Neural cell (in vitro differentiated cells): ENCODE measurements around the gene GPR85. TPM values are rescaled to one million over a fixed set of nuclear protein-coding genes. Genes with fewer than 3 reads are reported as not detected.

ENCODE experiments used
- H2AFZ ChIP-seq: fragments of 200-600, 300-800 bp; sonication (generic), shearing (Covaris generic); 2 replicates; pipeline ENCODE4 v1.6.0; 2014; ENCODE audit warnings: low read depth, mild to moderate bottlenecking, antibody characterized with exemption, low read length, moderate library complexity
- H3F3A ChIP-seq: fragments of 200-600 bp; shearing (Covaris generic); 2 replicates; pipeline ENCODE4 v1.6.1; 2016; ENCODE audit warnings: mild to moderate bottlenecking, moderate library complexity, mixed read lengths, antibody characterized with exemption, low read length; ENCODE audit not compliant: insufficient read depth, poor library complexity, severe bottlenecking
- H3K27ac ChIP-seq: fragments of 200-600, 300-800 bp; sonication (generic), shearing (Covaris generic); 2 replicates; pipeline ENCODE4 v1.5.1; 2014; ENCODE audit warnings: mild to moderate bottlenecking, low read length, moderate library complexity
- H3K27me3 ChIP-seq: fragments of 300-800, 200-600 bp; sonication (generic), shearing (Covaris generic); 2 replicates; pipeline ENCODE4 v1.6.0; 2014; ENCODE audit warnings: mild to moderate bottlenecking, low read depth, low read length, moderate library complexity; ENCODE audit not compliant: insufficient read depth
- H3K36me3 ChIP-seq: fragments of 300-800, 200-600 bp; sonication (generic), shearing (Covaris generic); 2 replicates; pipeline ENCODE4 v1.5.1; 2014; ENCODE audit warnings: mild to moderate bottlenecking, antibody characterized with exemption, low read length, moderate library complexity; ENCODE audit not compliant: insufficient read depth
- H3K4me2 ChIP-seq: fragments of 300-800, 200-600 bp; sonication (generic), shearing (Covaris generic); 2 replicates; pipeline ENCODE4 v1.6.0; 2014; ENCODE audit warnings: mild to moderate bottlenecking, low read length
- H3K4me3 ChIP-seq: fragments of 300-800, 200-600 bp; sonication (generic), shearing (Covaris generic); 2 replicates; pipeline ENCODE4 v1.5.1; 2014; ENCODE audit warnings: mild to moderate bottlenecking, low read length, moderate library complexity
- H3K79me2 ChIP-seq: fragments of 200-600 bp; shearing (Covaris generic); replicated peaks from 2 replicates; pipeline ENCODE4 v1.6.0; 2014; ENCODE audit warnings: mild to moderate bottlenecking, low read length, moderate library complexity; ENCODE audit not compliant: insufficient read depth
- H3K9ac ChIP-seq: fragments of 300-800, 200-600 bp; sonication (generic), shearing (Covaris generic); 2 replicates; pipeline ENCODE4 v1.6.1; 2016; ENCODE audit warnings: mild to moderate bottlenecking, low read length, mixed read lengths
- H3K9me2 ChIP-seq: fragments of 200-600 bp; shearing (Covaris generic); 2 replicates; pipeline ENCODE4 v1.6.1; 2016; ENCODE audit warnings: mild to moderate bottlenecking, low read length, mixed read lengths; ENCODE audit not compliant: insufficient read depth
- H3K9me3 ChIP-seq: fragments of 200-600, 300-800 bp; sonication (generic), shearing (Covaris generic); 2 replicates; pipeline ENCODE4 v1.6.1; 2016; ENCODE audit warnings: mild to moderate bottlenecking, mixed run types, low read length, moderate library complexity, mixed read lengths
- H4K20me1 ChIP-seq: fragments of 200-600 bp; shearing (Covaris generic); 2 replicates; pipeline ENCODE4 v1.6.1; 2016; ENCODE audit warnings: mild to moderate bottlenecking, mixed run types; ENCODE audit not compliant: insufficient read depth
- EP300 ChIP-seq: fragments of 450-650 bp; conservative IDR thresholded peaks from 2 replicates; pipeline ENCODE4 v1.6.1; 2014; ENCODE audit warnings: antibody characterized with exemption, mild to moderate bottlenecking, moderate library complexity; ENCODE audit not compliant: poor library complexity, severe bottlenecking
- EZH2 ChIP-seq: fragments of 200-600, 300-800 bp; shearing (Covaris generic), sonication (generic); IDR thresholded peaks from 2 replicates; pipeline ENCODE4 v1.6.1; 2014; ENCODE audit warnings: antibody characterized with exemption, low read length, borderline replicate concordance, mild to moderate bottlenecking; ENCODE audit not compliant: insufficient read depth, poor library complexity, severe bottlenecking
- MXI1 ChIP-seq: fragments of 450-650 bp; conservative IDR thresholded peaks from 2 replicates; pipeline ENCODE4 v1.6.1; 2014; ENCODE audit warnings: antibody characterized with exemption, mild to moderate bottlenecking; ENCODE audit not compliant: poor library complexity, severe bottlenecking
- POLR2AphosphoS5 ChIP-seq: IDR thresholded peaks from 2 replicates; pipeline ENCODE4 v1.6.1; 2012
- RAD21 ChIP-seq: fragments of 450-650 bp; conservative IDR thresholded peaks from 2 replicates; pipeline ENCODE4 v1.6.1; 2014; ENCODE audit warnings: antibody characterized with exemption, mild to moderate bottlenecking, moderate library complexity
- SMC3 ChIP-seq: fragments of 450-650 bp; conservative IDR thresholded peaks from 2 replicates; pipeline ENCODE4 v1.6.1; 2014; ENCODE audit warnings: antibody characterized with exemption, mild to moderate bottlenecking, moderate library complexity; ENCODE audit not compliant: poor library complexity
- TAF1 ChIP-seq: IDR thresholded peaks from 2 replicates; pipeline ENCODE4 v1.6.1; 2012; ENCODE audit warnings: low read depth
- polyA plus RNA-seq: library from polyadenylated mRNA; depleted of rRNA; stranded (reverse); fragments of >200 nt; gene quantifications from 2 replicates; pipeline ENCODE4 v1.2.3, GENCODE V29; 2014
- TF ChIP-seq, protein P1 (sequence below): IDR thresholded peaks from 2 replicates; pipeline ENCODE4 v1.6.1; 2012; ENCODE audit warnings: borderline replicate concordance
- TF ChIP-seq, protein P2 (sequence below): fragments of 450-650 bp; IDR thresholded peaks from 2 replicates; pipeline ENCODE4 v1.5.1; 2014; ENCODE audit warnings: antibody characterized with exemption, mild to moderate bottlenecking, moderate library complexity; ENCODE audit not compliant: poor library complexity, severe bottlenecking

GPR85 gene
- polyA plus RNA-seq, 1 donor from 2014 or later: 85.5 TPM

DNA sequence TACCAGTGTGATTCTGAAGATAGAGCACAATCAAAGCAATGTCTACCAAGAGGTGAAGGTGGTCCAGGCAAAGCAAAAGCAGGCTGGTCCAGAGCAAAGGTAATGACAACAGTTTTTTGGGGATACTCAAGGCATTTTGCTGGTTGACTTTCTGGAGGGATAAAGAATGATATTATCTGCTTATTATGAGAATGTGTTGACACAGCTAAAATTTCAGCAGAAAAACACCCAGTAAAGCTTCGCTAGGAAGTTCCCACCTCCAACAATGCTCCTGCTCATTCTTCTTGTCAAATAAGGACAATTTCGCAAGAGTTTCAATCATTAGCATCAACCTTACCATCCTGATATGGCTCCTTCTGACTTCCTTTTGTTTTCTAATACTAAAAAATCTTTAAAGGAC is 24.1 kb downstream of the GPR85 start:
- Histone ChIP-seq H3K27ac (no peak overlapping the region), H3K9me3 (no peaks in the 10 kb centered on the region), H3F3A (no peaks in the 10 kb centered on the region), H3K79me2 (no peaks in the 10 kb centered on the region), H3K9me2 (no peaks in the 10 kb centered on the region), H3K4me3 (no peak overlapping the region), H3K4me2 (no peak overlapping the region), H2AFZ (no peak overlapping the region), H4K20me1 (no peaks in the 10 kb centered on the region), H3K36me3 (no peaks in the 10 kb centered on the region), H3K9ac (no peak overlapping the region), H3K27me3 (no peaks in the 10 kb centered on the region)
- TF ChIP-seq TAF1: no peak
- TF ChIP-seq SMC3: no peak
- TF ChIP-seq RAD21: no peak
- TF ChIP-seq EZH2: no peak
- TF ChIP-seq, protein P1, sequence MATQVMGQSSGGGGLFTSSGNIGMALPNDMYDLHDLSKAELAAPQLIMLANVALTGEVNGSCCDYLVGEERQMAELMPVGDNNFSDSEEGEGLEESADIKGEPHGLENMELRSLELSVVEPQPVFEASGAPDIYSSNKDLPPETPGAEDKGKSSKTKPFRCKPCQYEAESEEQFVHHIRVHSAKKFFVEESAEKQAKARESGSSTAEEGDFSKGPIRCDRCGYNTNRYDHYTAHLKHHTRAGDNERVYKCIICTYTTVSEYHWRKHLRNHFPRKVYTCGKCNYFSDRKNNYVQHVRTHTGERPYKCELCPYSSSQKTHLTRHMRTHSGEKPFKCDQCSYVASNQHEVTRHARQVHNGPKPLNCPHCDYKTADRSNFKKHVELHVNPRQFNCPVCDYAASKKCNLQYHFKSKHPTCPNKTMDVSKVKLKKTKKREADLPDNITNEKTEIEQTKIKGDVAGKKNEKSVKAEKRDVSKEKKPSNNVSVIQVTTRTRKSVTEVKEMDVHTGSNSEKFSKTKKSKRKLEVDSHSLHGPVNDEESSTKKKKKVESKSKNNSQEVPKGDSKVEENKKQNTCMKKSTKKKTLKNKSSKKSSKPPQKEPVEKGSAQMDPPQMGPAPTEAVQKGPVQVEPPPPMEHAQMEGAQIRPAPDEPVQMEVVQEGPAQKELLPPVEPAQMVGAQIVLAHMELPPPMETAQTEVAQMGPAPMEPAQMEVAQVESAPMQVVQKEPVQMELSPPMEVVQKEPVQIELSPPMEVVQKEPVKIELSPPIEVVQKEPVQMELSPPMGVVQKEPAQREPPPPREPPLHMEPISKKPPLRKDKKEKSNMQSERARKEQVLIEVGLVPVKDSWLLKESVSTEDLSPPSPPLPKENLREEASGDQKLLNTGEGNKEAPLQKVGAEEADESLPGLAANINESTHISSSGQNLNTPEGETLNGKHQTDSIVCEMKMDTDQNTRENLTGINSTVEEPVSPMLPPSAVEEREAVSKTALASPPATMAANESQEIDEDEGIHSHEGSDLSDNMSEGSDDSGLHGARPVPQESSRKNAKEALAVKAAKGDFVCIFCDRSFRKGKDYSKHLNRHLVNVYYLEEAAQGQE: no peak
- TF ChIP-seq MXI1: no peak
- TF ChIP-seq POLR2AphosphoS5: no peak

DNA sequence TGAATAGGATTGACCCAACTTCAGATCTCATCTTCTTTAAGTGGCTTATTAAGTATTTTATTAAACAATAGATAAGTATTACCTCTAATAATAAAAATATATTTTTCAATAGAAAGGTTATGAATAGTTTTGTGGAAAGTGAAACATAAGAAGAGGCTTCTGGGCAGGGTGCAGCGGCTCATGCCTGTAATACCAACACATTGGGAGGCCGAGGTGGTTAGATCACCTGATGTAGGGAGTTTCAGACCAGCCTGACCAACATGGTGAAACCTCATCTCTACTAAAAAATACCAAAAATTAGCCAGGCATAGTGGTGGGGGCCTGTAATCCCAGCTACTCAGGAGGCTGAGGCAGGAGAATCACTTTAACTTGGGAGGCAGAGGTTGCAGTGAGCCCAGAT is 26.5 kb downstream of the GPR85 start:
- Histone ChIP-seq H2AFZ (no peak overlapping the region), H3K9me2 (no peaks in the 10 kb centered on the region), H4K20me1 (no peaks in the 10 kb centered on the region), H3K4me2 (no peak overlapping the region), H3K36me3 (no peaks in the 10 kb centered on the region), H3K9ac (no peak overlapping the region), H3K79me2 (no peaks in the 10 kb centered on the region), H3K27ac (no peak overlapping the region), H3F3A (no peaks in the 10 kb centered on the region), H3K9me3 (no peaks in the 10 kb centered on the region), H3K4me3 (no peak overlapping the region), H3K27me3 (no peaks in the 10 kb centered on the region)
- no peak for TF ChIP-seq POLR2AphosphoS5
- no peak for TF ChIP-seq EP300
- TF ChIP-seq RAD21: no peak
- TF ChIP-seq EZH2: no peak
- TF ChIP-seq, protein P2, sequence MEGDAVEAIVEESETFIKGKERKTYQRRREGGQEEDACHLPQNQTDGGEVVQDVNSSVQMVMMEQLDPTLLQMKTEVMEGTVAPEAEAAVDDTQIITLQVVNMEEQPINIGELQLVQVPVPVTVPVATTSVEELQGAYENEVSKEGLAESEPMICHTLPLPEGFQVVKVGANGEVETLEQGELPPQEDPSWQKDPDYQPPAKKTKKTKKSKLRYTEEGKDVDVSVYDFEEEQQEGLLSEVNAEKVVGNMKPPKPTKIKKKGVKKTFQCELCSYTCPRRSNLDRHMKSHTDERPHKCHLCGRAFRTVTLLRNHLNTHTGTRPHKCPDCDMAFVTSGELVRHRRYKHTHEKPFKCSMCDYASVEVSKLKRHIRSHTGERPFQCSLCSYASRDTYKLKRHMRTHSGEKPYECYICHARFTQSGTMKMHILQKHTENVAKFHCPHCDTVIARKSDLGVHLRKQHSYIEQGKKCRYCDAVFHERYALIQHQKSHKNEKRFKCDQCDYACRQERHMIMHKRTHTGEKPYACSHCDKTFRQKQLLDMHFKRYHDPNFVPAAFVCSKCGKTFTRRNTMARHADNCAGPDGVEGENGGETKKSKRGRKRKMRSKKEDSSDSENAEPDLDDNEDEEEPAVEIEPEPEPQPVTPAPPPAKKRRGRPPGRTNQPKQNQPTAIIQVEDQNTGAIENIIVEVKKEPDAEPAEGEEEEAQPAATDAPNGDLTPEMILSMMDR: no peak
- TF ChIP-seq, protein P1: no peak
- TF ChIP-seq SMC3: no peak
- no peak for TF ChIP-seq MXI1
- no peak for TF ChIP-seq TAF1
